PC-3 (cell line): Measurements from ENCODE around the gene RBM7. TPM values are rescaled to one million over a fixed set of nuclear protein-coding genes. Genes with fewer than 3 reads are reported as not detected.

Experiments used
- ATAC-seq: fragments of 200-7000 bp; cut with Tn5 transposase; 2 replicates; pipeline ENCODE4 v1.9.1; 2020; ENCODE audit warnings: mild to moderate bottlenecking, moderate library complexity
- BruUV-seq: library from RNA; stranded (reverse); fragments of 400-500 nt; replicated peaks from 2 replicates; lab custom pipeline; 2021; lab: Mats Ljungman, UMichigan
- CTCF ChIA-PET: fragments of 300-600 bp; sonication (Branson Sonifier 250); formaldehyde crosslinking; loops from one replicate; lab custom pipeline; 2022; ENCODE audit warnings: antibody characterized with exemption; lab: Charles Lee
- POLR2A ChIA-PET: fragments of 300-600 bp; sonication (Branson Sonifier 250); formaldehyde crosslinking; loops from one replicate; lab custom pipeline; 2022; ENCODE audit warnings: antibody characterized with exemption; ENCODE audit not compliant: unreplicated experiment; lab: Charles Lee
- DNase-seq: peaks from one replicate; pipeline ENCODE4 v3.0.0-alpha.2; 2015
- H2AFZ ChIP-seq: fragments of 300-600 bp; sonication (generic); 2 replicates; pipeline ENCODE4 v1.6.0; 2016; ENCODE audit warnings: antibody characterized with exemption, low read length
- H3F3A ChIP-seq: fragments of 300-600 bp; sonication (generic); one replicate; pipeline ENCODE4 v1.6.0; 2017; ENCODE audit warnings: antibody characterized with exemption, low read length, control low read depth, mild to moderate bottlenecking; ENCODE audit not compliant: unreplicated experiment
- H3K27ac ChIP-seq: fragments of 300-600 bp; sonication (generic); 2 replicates; pipeline ENCODE4 v1.5.1; 2016; ENCODE audit warnings: mild to moderate bottlenecking, low read length
- H3K27me3 ChIP-seq: fragments of 300-600 bp; sonication (generic); 2 replicates; pipeline ENCODE4 v1.6.1; 2016; ENCODE audit warnings: low read length, mixed read lengths
- H3K36me3 ChIP-seq: fragments of 300-600 bp; sonication (generic); 2 replicates; pipeline ENCODE4 v1.6.1; 2016; ENCODE audit warnings: low read depth, mixed run types, low read length, mixed read lengths
- H3K4me1 ChIP-seq: fragments of 300-600 bp; sonication (generic); 2 replicates; pipeline ENCODE4 v1.5.1; 2016; ENCODE audit warnings: low read length; ENCODE audit not compliant: insufficient read depth
- H3K4me2 ChIP-seq: fragments of 300-600 bp; sonication (generic); 2 replicates; pipeline ENCODE4 v1.6.0; 2016; ENCODE audit warnings: low read length
- H3K4me3 ChIP-seq: fragments of 300-600 bp; sonication (generic); 2 replicates; pipeline ENCODE4 v1.5.1; 2016; ENCODE audit warnings: mild to moderate bottlenecking, low read length, mixed read lengths
- H3K79me2 ChIP-seq: fragments of 300-600 bp; sonication (generic); 2 replicates; pipeline ENCODE4 v1.6.1; 2017; ENCODE audit warnings: low read length, mixed read lengths
- H3K9ac ChIP-seq: fragments of 300-600 bp; sonication (generic); 2 replicates; pipeline ENCODE4 v1.6.0; 2016; ENCODE audit warnings: mild to moderate bottlenecking, low read length
- H3K9me2 ChIP-seq: fragments of 300-600 bp; sonication (generic); replicated peaks from 2 replicates; pipeline ENCODE4 v1.6.1; 2016; ENCODE audit warnings: mixed run types, low read length, mixed read lengths
- H3K9me3 ChIP-seq: fragments of 300-600 bp; sonication (generic); 2 replicates; pipeline ENCODE4 v1.6.1; 2016; ENCODE audit warnings: low read length, mixed read lengths
- H4K20me1 ChIP-seq: fragments of 300-600 bp; sonication (generic); 2 replicates; pipeline ENCODE4 v1.6.1; 2016; ENCODE audit warnings: low read length, mixed read lengths
- EZH2 ChIP-seq: fragments of 300-600 bp; sonication (generic); IDR thresholded peaks from one replicate; pipeline ENCODE4 v1.6.1; 2017; ENCODE audit warnings: antibody characterized with exemption, mild to moderate bottlenecking, low read length; ENCODE audit not compliant: unreplicated experiment
- EZH2phosphoT487 ChIP-seq: fragments of 300-600 bp; sonication (generic); IDR thresholded peaks from 2 replicates; pipeline ENCODE4 v1.6.1; 2018; ENCODE audit warnings: mild to moderate bottlenecking, antibody characterized with exemption, low read length, borderline replicate concordance
- intact Hi-C: fragments of 100-400 bp; cut with micrococcal nuclease; formaldehyde crosslinking; loops from 2 replicates; pipeline ENCODE4 v1.9.0; 2023
- total RNA-seq: library from RNA; depleted of rRNA; stranded (reverse); fragments of >200 nt; gene quantifications from 2 replicates; pipeline ENCODE4 v1.2.3, GENCODE V29; 2014
- TF ChIP-seq, protein P1 (sequence below): fragments of 300-600 bp; sonication (generic); conservative IDR thresholded peaks from 2 replicates; pipeline ENCODE4 v1.5.1; 2017; ENCODE audit warnings: antibody characterized with exemption, low read depth, mild to moderate bottlenecking, low read length

Gene RBM7
- total RNA-seq, 1 experiment from 2014 or later: 30.1 TPM

- intact Hi-C loops: no loop called here
- Histone ChIP-seq H2AFZ (no peak overlapping the region), H3K27me3 (no peaks in the 10 kb centered on the region), H4K20me1 (no peaks in the 10 kb centered on the region), H3K4me1 (peaks cover 9% of the 10 kb centered on the region), H3K9ac (no peak overlapping the region), H3F3A (no peaks in the 10 kb centered on the region), H3K79me2 (no peaks in the 10 kb centered on the region), H3K4me3 (no peak overlapping the region), H3K9me3 (no peaks in the 10 kb centered on the region), H3K4me2 (no peak overlapping the region), H3K9me2 (0 out of 2 replicates have a peak, but pooled peaks cover 4% of the 10 kb centered on the region), H3K27ac (no peak overlapping the region), H3K36me3 (no peaks in the 10 kb centered on the region)
- no peak for DNase-seq
- TF ChIP-seq EZH2phosphoT487 (no peak), EZH2 (no peak)
- TF ChIP-seq, protein P1, sequence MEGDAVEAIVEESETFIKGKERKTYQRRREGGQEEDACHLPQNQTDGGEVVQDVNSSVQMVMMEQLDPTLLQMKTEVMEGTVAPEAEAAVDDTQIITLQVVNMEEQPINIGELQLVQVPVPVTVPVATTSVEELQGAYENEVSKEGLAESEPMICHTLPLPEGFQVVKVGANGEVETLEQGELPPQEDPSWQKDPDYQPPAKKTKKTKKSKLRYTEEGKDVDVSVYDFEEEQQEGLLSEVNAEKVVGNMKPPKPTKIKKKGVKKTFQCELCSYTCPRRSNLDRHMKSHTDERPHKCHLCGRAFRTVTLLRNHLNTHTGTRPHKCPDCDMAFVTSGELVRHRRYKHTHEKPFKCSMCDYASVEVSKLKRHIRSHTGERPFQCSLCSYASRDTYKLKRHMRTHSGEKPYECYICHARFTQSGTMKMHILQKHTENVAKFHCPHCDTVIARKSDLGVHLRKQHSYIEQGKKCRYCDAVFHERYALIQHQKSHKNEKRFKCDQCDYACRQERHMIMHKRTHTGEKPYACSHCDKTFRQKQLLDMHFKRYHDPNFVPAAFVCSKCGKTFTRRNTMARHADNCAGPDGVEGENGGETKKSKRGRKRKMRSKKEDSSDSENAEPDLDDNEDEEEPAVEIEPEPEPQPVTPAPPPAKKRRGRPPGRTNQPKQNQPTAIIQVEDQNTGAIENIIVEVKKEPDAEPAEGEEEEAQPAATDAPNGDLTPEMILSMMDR: no peak
- ATAC-seq: no peak
- POLR2A ChIA-PET: no interaction called here
- BruUV-seq: no TSS peak
- CTCF ChIA-PET: no interaction called here
Measured at GRCh38 chr11:114433376-114433775, 32.9 kb downstream of the RBM7 start.

DNA sequence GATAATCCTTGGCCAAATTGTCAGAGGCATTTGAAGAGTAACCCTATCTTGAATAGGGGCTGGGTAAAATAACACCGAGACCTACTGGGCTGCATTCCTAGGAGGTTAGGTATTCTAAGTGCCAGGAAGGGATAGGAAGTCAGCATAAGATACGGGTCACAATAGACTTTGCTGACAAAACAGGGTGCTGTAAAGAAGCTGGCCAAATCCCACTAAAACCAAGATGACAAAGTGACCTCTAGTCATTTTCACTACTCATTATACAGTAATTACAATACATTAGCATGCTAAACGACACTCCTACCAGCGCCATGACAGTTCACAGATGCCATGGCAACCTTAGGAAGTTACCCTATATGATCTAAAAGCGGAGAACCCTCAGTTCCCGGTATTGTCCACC, 37.8 kb downstream of the RBM7 start:
- ATAC-seq (no peak), DNase-seq (peak; percentile 80)
- H3K4me3 ChIP-seq: peak overlapping the region; percentile 97; the same call in 1 of the 2 replicates
- peak overlapping the region; percentile 33 for H3K27ac ChIP-seq
- H3K27me3 ChIP-seq: no peaks in the 10 kb centered on the region
- H4K20me1 ChIP-seq: no peaks in the 10 kb centered on the region; the same call in 1 of the 2 replicates
- no peaks in the 10 kb centered on the region for H3K36me3 ChIP-seq
- CTCF ChIA-PET: no interaction called here
- intact Hi-C loops: loop anchor here (2.0 kb wide), 2 partner anchors 90 to 158 kb away; no protein-coding TSS in a partner anchor
- POLR2A ChIA-PET: no interaction called here
- H3F3A ChIP-seq: peaks cover 3% of the 10 kb centered on the region
- no TSS peak for BruUV-seq
- H3K79me2 ChIP-seq: peaks cover 40% of the 10 kb centered on the region
- H2AFZ ChIP-seq: peak overlapping the region; percentile 70; the same call in 1 of the 2 replicates
- TF ChIP-seq, protein P1: no peak
- TF ChIP-seq EZH2 (no peak), EZH2phosphoT487 (no peak)
- peak overlapping the region; percentile 91 for H3K4me2 ChIP-seq
- no peaks in the 10 kb centered on the region for H3K9me3 ChIP-seq
- no peaks in the 10 kb centered on the region for H3K9me2 ChIP-seq
- H3K4me1 ChIP-seq: peaks cover 31% of the 10 kb centered on the region
- H3K9ac ChIP-seq: no peak overlapping the region

DNA sequence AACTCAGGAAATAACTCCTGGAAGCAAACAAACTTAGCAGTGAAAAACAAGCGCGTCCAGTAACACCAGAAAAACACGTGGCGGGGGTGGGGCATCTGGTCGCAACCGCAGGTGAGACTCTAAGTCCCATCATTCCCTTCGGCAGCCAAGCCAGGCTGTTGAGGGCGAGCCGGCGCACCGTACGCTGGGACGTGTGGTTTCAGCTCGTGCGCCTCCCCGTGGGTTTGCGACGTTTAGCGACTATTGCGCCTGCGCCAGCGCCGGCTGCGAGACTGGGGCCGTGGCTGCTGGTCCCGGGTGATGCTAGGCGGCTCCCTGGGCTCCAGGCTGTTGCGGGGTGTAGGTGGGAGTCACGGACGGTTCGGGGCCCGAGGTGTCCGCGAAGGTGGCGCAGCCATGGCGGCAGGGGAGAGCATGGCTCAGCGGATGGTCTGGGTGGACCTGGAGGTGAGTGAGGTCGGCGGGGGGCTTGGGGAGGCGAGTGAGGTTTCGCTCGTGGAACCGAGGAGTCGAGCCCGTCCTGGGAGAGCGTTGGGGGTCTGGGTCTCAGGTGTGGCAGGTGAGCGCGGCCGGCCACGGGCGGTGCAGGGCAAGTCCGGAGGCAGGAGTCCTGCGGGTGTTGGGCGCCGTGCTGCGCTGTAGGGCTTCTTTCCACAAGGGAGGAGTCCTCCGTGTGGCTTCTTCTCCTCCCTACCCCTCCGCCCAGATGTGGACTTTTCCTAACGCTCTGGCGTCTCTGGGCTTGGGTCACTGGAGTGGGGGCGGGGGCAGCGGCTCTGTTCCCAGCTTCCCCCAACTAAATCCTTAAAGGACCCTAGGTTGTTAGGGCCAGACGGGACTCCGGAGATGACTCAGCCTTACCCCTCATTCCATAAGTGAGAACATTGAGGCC, 39.0 kb downstream of the RBM7 start, which contains the start of gene REXO2:
Gene REXO2 (plus strand): TSS at position 239 of the 892 bp plus-strand sequence. CDS start 62 bp downstream, at position 301.
- Histone ChIP-seq H3K9ac (peak within 1 kb of the TSS; percentile 86), H2AFZ (peak within 1 kb of the TSS; percentile 98), H3F3A (peaks cover 3% of the 10 kb centered on the region), H3K4me2 (peak within 1 kb of the TSS; percentile 91), H3K36me3 (peaks cover 5% of the 10 kb centered on the region; the same call in 1 of the 2 replicates), H3K9me2 (no peaks in the 10 kb centered on the region), H3K27me3 (no peaks in the 10 kb centered on the region), H3K4me3 (peak within 1 kb of the TSS; percentile 97), H3K27ac (peak within 1 kb of the TSS; percentile 33), H3K9me3 (no peaks in the 10 kb centered on the region), H3K79me2 (peaks cover 52% of the 10 kb centered on the region), H3K4me1 (peaks cover 31% of the 10 kb centered on the region), H4K20me1 (no peaks in the 10 kb centered on the region; the same call in 1 of the 2 replicates)
- DNase-seq (peak; percentile 99), ATAC-seq (peak; percentile 94)
- ChIA-PET CTCF (interaction anchor here (0.6 to 0.7 kb wide), 2 partner anchors 14 to 27 kb away, joined by 4 read pairs; no protein-coding TSS in a partner anchor), POLR2A (no interaction called here)
- TSS peak; percentile 30 for BruUV-seq
- TF ChIP-seq, protein P1: peak; percentile 32; the same call in 1 of the 2 replicates
- no peak for TF ChIP-seq EZH2phosphoT487
- intact Hi-C loops: loop anchor here (1.0 to 2.0 kb wide), 4 partner anchors 39 to 159 kb away; partner anchors contain the start of genes C11orf71 and RBM7
